GM21447 (cell line): ENCODE results near the gene SEMA4B.
"Not testable (repeated sequence)": the region's sequence is repeated elsewhere in the genome, so short reads cannot be mapped to it uniquely, and the experiment has no call there.

ENCODE experiments used
- ATAC-seq: cut with Tn5 transposase; IDR thresholded peaks from one replicate; pipeline ENCODE4 v1.9.1; 2021; ENCODE audit not compliant: unreplicated experiment

The SEMA4B gene

DNA sequence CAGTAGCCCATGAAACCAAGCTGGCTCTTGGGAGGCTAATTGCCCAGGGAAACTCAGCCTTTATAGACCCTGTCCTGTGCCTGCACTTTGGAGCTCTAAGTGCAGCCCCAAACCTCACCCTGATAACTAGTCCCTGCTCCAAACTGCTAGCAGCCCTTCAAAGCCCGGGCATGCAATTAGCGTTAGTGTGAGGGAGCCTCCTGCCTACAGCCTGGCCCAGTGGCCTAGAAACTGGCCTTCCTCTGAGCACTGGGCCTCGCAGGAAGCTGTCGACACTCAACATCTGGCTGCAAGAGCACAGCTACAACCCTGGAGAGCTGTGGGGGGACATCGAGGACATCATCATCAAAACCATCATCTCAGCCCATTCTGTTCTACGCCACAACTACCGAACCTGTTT lies 56.6 kb downstream of the SEMA4B start:
- ATAC-seq, result no peak

DNA sequence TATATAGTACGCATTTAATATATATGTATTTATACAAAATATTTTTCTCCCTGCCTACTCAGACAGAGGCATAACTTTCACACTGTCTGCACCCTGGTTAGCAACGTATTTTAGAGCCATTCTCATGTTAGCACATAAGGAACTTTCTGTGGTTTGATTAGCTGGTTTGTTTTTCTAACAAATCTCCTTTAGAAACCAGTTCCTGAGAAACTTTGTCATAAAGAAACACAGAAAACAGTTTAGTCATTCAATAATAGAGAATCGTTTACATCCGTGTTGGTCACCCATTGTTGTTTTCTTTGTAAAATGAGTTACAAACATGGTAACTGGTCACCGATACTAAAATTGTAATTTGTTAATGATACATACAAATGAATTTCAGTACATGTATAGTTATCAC lies 58.4 kb downstream of the SEMA4B start:
- peak; percentile 80 for ATAC-seq

DNA sequence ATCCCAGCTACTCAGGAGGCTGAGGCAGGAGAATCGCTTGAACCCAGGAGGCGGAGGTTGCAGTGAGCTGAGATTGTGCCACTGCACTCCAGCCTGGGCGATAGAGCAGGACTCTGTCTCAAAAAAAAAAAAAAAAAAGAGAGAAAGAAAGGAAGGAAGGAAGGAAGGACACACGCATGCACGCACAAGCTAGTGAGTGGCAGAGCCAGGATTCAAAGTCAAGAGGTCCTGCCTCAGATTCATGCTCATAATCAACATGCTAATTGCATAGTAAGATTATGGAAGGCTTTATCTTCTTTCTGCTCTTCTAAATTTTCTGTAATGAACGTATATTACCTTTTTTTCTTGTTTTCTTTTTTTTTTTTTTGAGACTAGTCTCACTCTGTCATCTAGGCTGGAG lies 59.6 kb downstream of the SEMA4B start:
- ATAC-seq, result not testable (repeated sequence)

- no peak for ATAC-seq
These were observed 60.7 kb downstream of the SEMA4B start for GRCh38 chr15:90261811-90262210.

DNA sequence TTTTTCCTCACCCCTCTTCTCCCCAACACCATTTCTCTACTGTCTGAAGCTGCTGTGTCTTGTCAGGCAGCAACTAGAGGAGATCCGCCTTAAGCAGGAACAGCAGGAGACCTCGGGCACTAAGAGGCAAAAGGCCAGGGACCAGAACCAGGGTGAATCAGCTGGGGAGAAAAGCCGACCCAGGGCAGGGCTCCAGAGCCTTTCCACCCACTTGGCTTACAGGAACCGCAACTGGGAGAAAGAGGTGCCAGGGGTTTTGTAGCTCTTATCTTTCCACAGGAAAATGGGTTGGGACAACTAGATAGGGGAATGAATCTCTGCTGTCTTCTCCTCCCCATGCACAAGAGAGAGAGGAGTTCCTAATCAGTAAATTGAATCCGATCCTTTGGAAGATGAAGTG lies 61.3 kb downstream of the SEMA4B start:
- no peak for ATAC-seq

GRCh38 chr15:90264671-90265070 lies 63.5 kb downstream of the SEMA4B start:
- no peak for ATAC-seq

GRCh38 chr15:90265271-90266060 lies 64.3 kb downstream of the SEMA4B start, which contains the start of gene NGRN:
NGRN (plus strand) TSS chr15:90265672; CDS start chr15:90265713, 41 bp downstream.
- ATAC-seq, result peak; percentile 90

DNA sequence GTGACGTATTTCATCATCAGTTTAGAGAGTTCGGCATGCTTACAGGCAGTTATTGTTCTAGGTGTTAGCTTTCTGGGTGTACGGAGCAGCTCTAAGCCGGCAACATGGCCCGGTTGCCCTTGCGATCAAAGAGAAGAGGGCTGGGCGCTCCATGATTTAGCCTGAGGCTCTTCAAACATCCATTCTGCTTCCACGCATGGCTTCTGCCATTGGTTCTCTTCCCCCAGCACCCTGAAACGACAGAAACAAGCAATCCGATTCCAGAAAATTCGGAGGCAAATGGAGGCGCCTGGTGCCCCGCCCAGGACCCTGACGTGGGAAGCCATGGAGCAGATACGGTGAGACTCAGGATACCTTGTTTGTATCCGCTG lies 64.9 kb downstream of the SEMA4B start:
- peak; percentile 5 for ATAC-seq

- ATAC-seq, result no peak
These were observed 65.4 kb downstream of the SEMA4B start for GRCh38 chr15:90266485-90266884.

DNA sequence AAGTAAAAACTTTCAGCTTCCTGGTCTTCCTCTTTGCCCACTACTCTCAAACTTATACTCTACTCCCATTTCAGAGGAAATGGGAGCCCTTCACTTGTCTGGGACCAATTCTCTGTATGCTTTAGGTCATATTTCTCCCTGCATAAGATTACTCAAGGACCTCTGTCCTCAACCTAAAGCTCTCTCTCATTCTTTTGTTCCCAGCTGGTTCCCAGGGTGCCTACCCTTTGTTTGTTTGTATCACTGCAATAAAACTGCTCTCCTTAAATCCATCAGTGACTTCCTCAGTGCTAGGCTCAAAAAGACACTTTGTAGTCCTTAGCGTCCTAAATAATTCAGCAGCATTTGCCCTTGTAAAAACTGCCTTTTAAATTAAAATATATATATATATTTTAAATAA lies 67.3 kb downstream of the SEMA4B start:
- ATAC-seq, result no peak

DNA sequence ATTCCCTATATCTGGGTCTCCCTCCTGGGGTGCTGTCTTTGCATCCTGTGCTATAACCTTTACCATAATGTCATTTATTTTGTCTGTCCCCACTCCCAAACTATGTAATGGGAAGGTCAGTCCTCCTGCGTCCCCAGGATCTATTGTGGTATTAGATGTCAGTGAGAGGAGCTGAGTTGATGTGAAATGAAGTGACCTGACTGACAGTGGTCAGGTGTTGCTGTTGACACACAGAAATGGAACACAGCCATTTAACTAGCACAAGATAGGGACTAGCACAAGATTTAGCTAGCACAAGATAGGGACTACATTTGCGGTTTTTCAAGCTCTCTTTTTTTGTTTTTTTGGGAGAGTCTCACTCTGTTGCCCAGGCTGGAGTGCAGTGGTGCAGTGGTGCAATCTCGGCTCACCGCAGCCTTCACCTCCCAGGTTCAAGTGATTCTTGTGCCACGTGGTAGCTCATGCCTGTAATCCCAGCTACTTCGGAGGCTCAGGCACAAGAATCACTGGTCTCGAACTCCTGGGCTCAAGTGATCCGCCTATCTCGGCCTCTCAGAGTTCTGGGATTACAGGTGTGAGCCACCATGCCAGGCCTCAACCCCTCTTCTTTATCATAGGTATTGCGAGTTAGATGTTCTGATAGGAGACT lies 69.5 kb downstream of the SEMA4B start:
- no peak for ATAC-seq

- no peak for ATAC-seq
These were observed 70.5 kb downstream of the SEMA4B start for GRCh38 chr15:90271459-90272166.

GRCh38 chr15:90278467-90278866 lies 77.3 kb downstream of the SEMA4B start:
- ATAC-seq, result not testable (repeated sequence)
